SK-N-SH (cell line): ENCODE data around the gene ARL8A. TPM values are rescaled to one million over a fixed set of nuclear protein-coding genes. Genes with fewer than 3 reads are reported as not detected.

ENCODE experiments used
- CTCF ChIA-PET: fragments of 300-600, 350-600 bp; formaldehyde crosslinking; extraction: SDS; loops from one replicate; lab custom pipeline; 2021; lab: Yijun Ruan, JAX
- POLR2A ChIA-PET: fragments of 350-600 bp; sonication (Branson Sonifier 250); formaldehyde crosslinking; extraction: SDS; loops from one replicate; lab custom pipeline; 2020; ENCODE audit warnings: antibody characterized with exemption, inconsistent platforms; lab: Yijun Ruan, JAX
- DNase-seq: peaks from one replicate; pipeline ENCODE4 v3.0.0; 2012
- H2AFZ ChIP-seq: fragments of 200-600 bp; sonication (generic); 2 replicates; pipeline ENCODE4 v1.8.1; 2016; ENCODE audit warnings: antibody characterized with exemption, mild to moderate bottlenecking, low read depth
- H3F3A ChIP-seq: fragments of 200-600 bp; sonication (generic); replicated peaks from 2 replicates; pipeline ENCODE3; 2016; ENCODE audit warnings: antibody characterized with exemption, mild to moderate bottlenecking; ENCODE audit not compliant: insufficient read depth
- H3K27ac ChIP-seq, 2 experiments: fragments of 200-500 bp in 1 of 2; fragments of 200-600 bp in 1 of 2; sonication (Bioruptor generic) in 1 of 2; sonication (generic), shearing (Covaris generic) in 1 of 2; 2 replicates each; pipeline versions ENCODE4 v1.5.1 to v1.6.1; 2014 to 2016; ENCODE audit warnings: low read depth in 2 of 2, inconsistent platforms in 1 of 2, low read length in 1 of 2, mild to moderate bottlenecking in 1 of 2, mixed read lengths in 1 of 2
- H3K27me3 ChIP-seq: fragments of 200-600 bp; sonication (generic), shearing (Covaris generic); 2 replicates; pipeline ENCODE4 v1.6.1; 2016; ENCODE audit warnings: mixed run types; ENCODE audit not compliant: insufficient read depth
- H3K36me3 ChIP-seq, 2 experiments: fragments of 200-500 bp in 1 of 2; fragments of 200-600 bp in 1 of 2; sonication (Bioruptor generic) in 1 of 2; sonication (generic) in 1 of 2; replicated peaks in 1 of 2; 2 replicates each; pipeline versions ENCODE3 to v1.5.1; 2014 to 2016; ENCODE audit warnings: low read length in 1 of 2, mild to moderate bottlenecking in 1 of 2; ENCODE audit not compliant: insufficient read depth in 2 of 2, control insufficient read depth in 1 of 2
- H3K4me1 ChIP-seq, 2 experiments: fragments of 200-500 bp in 1 of 2; fragments of 200-600 bp in 1 of 2; sonication (Bioruptor generic) in 1 of 2; sonication (generic), shearing (Covaris generic) in 1 of 2; 2 replicates each; pipeline versions ENCODE4 v1.5.1 to v1.6.1; 2014 to 2016; ENCODE audit warnings: low read depth in 1 of 2, low read length in 1 of 2, mixed run types in 1 of 2; ENCODE audit not compliant: insufficient read depth in 2 of 2, control insufficient read depth in 1 of 2
- H3K4me2 ChIP-seq: fragments of 200-600 bp; sonication (generic), shearing (Covaris generic); 2 replicates; pipeline ENCODE4 v1.6.1; 2017; ENCODE audit warnings: mixed run types
- H3K4me3 ChIP-seq, 2 experiments: fragments of 200-500 bp in 1 of 2; fragments of 200-600 bp in 1 of 2; sonication (Bioruptor generic) in 1 of 2; sonication (generic), shearing (Covaris generic) in 1 of 2; 2 replicates each; pipeline versions ENCODE4 v1.5.1 to v1.8.1; 2014 to 2016; ENCODE audit warnings: low read depth in 2 of 2, inconsistent platforms in 1 of 2, low read length in 1 of 2, mild to moderate bottlenecking in 1 of 2, mixed read lengths in 1 of 2, moderate library complexity in 1 of 2
- H3K79me2 ChIP-seq: fragments of 200-600 bp; sonication (generic); 2 replicates; pipeline ENCODE4 v1.8.1; 2017; ENCODE audit warnings: mild to moderate bottlenecking; ENCODE audit not compliant: insufficient read depth
- H3K9ac ChIP-seq: fragments of 200-600 bp; sonication (generic); 2 replicates; pipeline ENCODE4 v1.6.1; 2017; ENCODE audit warnings: mixed run types
- H3K9me2 ChIP-seq: fragments of 200-600 bp; sonication (generic); 2 replicates; pipeline ENCODE4 v1.6.1; 2017; ENCODE audit warnings: mixed run types
- H3K9me3 ChIP-seq: fragments of 200-600 bp; sonication (generic); 2 replicates; pipeline ENCODE4 v1.6.1; 2017; ENCODE audit warnings: mixed run types, mild to moderate bottlenecking, moderate library complexity
- H4K20me1 ChIP-seq: fragments of 200-600 bp; sonication (generic); 2 replicates; pipeline ENCODE4 v1.6.1; 2017; ENCODE audit warnings: mild to moderate bottlenecking, mixed run types; ENCODE audit not compliant: insufficient read depth
- ELF1 ChIP-seq: IDR thresholded peaks from 2 replicates; pipeline ENCODE4 v1.4.0; 2012
- EP300 ChIP-seq, 2 experiments: IDR thresholded peaks; 2 replicates each; pipeline versions ENCODE4 v1.4.0 to v1.6.1; 2012; ENCODE audit warnings: borderline replicate concordance in 1 of 2, low read depth in 1 of 2, low read length in 1 of 2
- FOXJ3 ChIP-seq: sonication (generic); formaldehyde crosslinking; IDR thresholded peaks from 2 replicates; pipeline ENCODE4 v1.5.1; 2020; ENCODE audit warnings: mild to moderate bottlenecking, missing genetic modification reagents
- FOXM1 ChIP-seq: IDR thresholded peaks from 2 replicates; pipeline ENCODE4 v1.4.0; 2012; ENCODE audit warnings: low read depth, mild to moderate bottlenecking
- GABPA ChIP-seq: IDR thresholded peaks from 2 replicates; pipeline ENCODE4 v1.4.0; 2012; ENCODE audit warnings: low read depth, mild to moderate bottlenecking
- GATA2 ChIP-seq: sonication (generic); formaldehyde crosslinking; IDR thresholded peaks from 2 replicates; pipeline ENCODE4 v1.5.0; 2020; ENCODE audit warnings: mild to moderate bottlenecking, missing genetic modification reagents
- IRF3 ChIP-seq: fragments of 150-350 bp; IDR thresholded peaks from 2 replicates; pipeline ENCODE4 v1.6.1; 2016; ENCODE audit warnings: mild to moderate bottlenecking, low read depth, low read length
- JUND ChIP-seq: IDR thresholded peaks from 2 replicates; pipeline ENCODE4 v1.4.0; 2012
- MAX ChIP-seq: IDR thresholded peaks from 2 replicates; pipeline ENCODE4 v1.4.0; 2012; ENCODE audit warnings: low read depth
- MEF2A ChIP-seq: IDR thresholded peaks from 2 replicates; pipeline ENCODE4 v1.4.0; 2012; ENCODE audit warnings: low read depth, borderline replicate concordance
- MXI1 ChIP-seq: IDR thresholded peaks from 2 replicates; pipeline ENCODE4 v1.6.1; 2012; ENCODE audit warnings: mild to moderate bottlenecking, low read depth, low read length, improper control_type of control experiment
- NRF1 ChIP-seq: IDR thresholded peaks from 2 replicates; pipeline ENCODE4 v1.6.1; 2012; ENCODE audit warnings: low read depth, mild to moderate bottlenecking, low read length
- POLR2AphosphoS5 ChIP-seq: IDR thresholded peaks from 2 replicates; pipeline ENCODE4 v1.6.1; 2012; ENCODE audit warnings: low read depth, low read length
- RAD21 ChIP-seq: IDR thresholded peaks from 2 replicates; pipeline ENCODE4 v1.6.1; 2012; ENCODE audit warnings: mild to moderate bottlenecking, low read length
- RFX5 ChIP-seq: IDR thresholded peaks from 2 replicates; pipeline ENCODE4 v1.6.1; 2012; ENCODE audit warnings: mild to moderate bottlenecking, improper control_type of control experiment, low read length
- RXRA ChIP-seq: IDR thresholded peaks from 2 replicates; pipeline ENCODE4 v1.4.0; 2012; ENCODE audit warnings: low read depth, mild to moderate bottlenecking, borderline replicate concordance
- SIN3A ChIP-seq: IDR thresholded peaks from 2 replicates; pipeline ENCODE4 v1.6.1; 2012; ENCODE audit warnings: low read depth, mild to moderate bottlenecking, low read length, moderate library complexity, borderline replicate concordance
- SMC3 ChIP-seq: IDR thresholded peaks from 2 replicates; pipeline ENCODE4 v1.6.1; 2012; ENCODE audit warnings: low read depth, low read length, improper control_type of control experiment
- TCF12 ChIP-seq: IDR thresholded peaks from 2 replicates; pipeline ENCODE4 v1.4.0; 2012
- USF2 ChIP-seq: fragments of 150-350 bp; IDR thresholded peaks from 2 replicates; pipeline ENCODE4 v1.6.1; 2017; ENCODE audit warnings: antibody characterized with exemption, low read length, low read depth, borderline replicate concordance
- YY1 ChIP-seq: IDR thresholded peaks from 2 replicates; pipeline ENCODE4 v1.4.0; 2012; ENCODE audit warnings: low read depth, mild to moderate bottlenecking
- ZBTB33 ChIP-seq: IDR thresholded peaks from 2 replicates; pipeline ENCODE4 v1.4.0; 2012; ENCODE audit warnings: low read depth, borderline replicate concordance
- WGBS: methylation state at CpG from one replicate; pipeline ENCODE4 v1.1.6; 2017; ENCODE audit warnings: low lambda C conversion rate; 5-methylcytosine and 5-hydroxymethylcytosine counted together
- polyA plus RNA-seq, 3 experiments: library from polyadenylated mRNA; depleted of rRNA; stranded (reverse); fragments of >200 nt; gene quantifications; 2 replicates each; pipeline ENCODE4 v1.2.3, GENCODE V29; 2012

The ARL8A gene
- polyA plus RNA-seq, 1 of the 3 experiments (the other 2 are of a cell fraction), result 66.9 TPM

- no peak for TF ChIP-seq IRF3
- no peak for TF ChIP-seq RFX5
- TF ChIP-seq EP300 (IDR thresholded peaks at IDR 0.05; ENCODE audit: borderline replicate concordance in 1 of 2, low read depth in 1 of 2, low read length in 1 of 2), result no peak
- no peak for TF ChIP-seq SMC3
- TF ChIP-seq RAD21, result no peak
- no peak for TF ChIP-seq FOXJ3 (CRISPR knock-in tag)
- TF ChIP-seq SIN3A, result no peak
- TF ChIP-seq USF2, result no peak
- TF ChIP-seq ZBTB33, result no peak
Measured at GRCh38 chr1:202179828-202180750, 35.6 kb upstream of the ARL8A start (continued).

GRCh38 chr1:202176949-202177927 is 32.7 kb upstream of the ARL8A start:
- Histone ChIP-seq H3K9ac (no peak overlapping the region), H3F3A (no peaks in the 10 kb centered on the region), H4K20me1 (no peaks in the 10 kb centered on the region), H3K27me3 (peaks cover 12% of the 10 kb centered on the region; the same call in 1 of the 2 replicates), H3K4me3 (no peak overlapping the region), H3K36me3 (no peaks in the 10 kb centered on the region), H3K4me2 (no peak overlapping the region), H3K9me2 (no peaks in the 10 kb centered on the region), H3K79me2 (no peaks in the 10 kb centered on the region), H3K9me3 (no peaks in the 10 kb centered on the region), H2AFZ (no peak overlapping the region), H3K4me1 (no peaks in the 10 kb centered on the region; a peak in 1 of 4 replicates), H3K27ac (no peak overlapping the region)
- 64% methylated on average over 10 of the region's 29 CpGs for WGBS
- DNase-seq, result no peak
- ChIA-PET CTCF (interaction anchor here (0.9 to 1.8 kb wide), 6 partner anchors 8 to 167 kb away, joined by 3 to 5 read pairs (median 4); partner anchors contain the start of gene LGR6), POLR2A (no interaction called here)
- TF ChIP-seq JUND, result no peak
- TF ChIP-seq POLR2AphosphoS5, result no peak
- TF ChIP-seq MEF2A, result no peak
- TF ChIP-seq YY1, result no peak
- TF ChIP-seq TCF12, result no peak
- no peak for TF ChIP-seq GATA2 (CRISPR knock-in tag)
- no peak for TF ChIP-seq SMC3
- no peak for TF ChIP-seq IRF3
- TF ChIP-seq MAX, result no peak
- TF ChIP-seq FOXM1, result no peak
- no peak for TF ChIP-seq RXRA
- TF ChIP-seq MXI1, result no peak
- TF ChIP-seq GABPA, result no peak
- TF ChIP-seq NRF1, result no peak
- TF ChIP-seq ELF1, result no peak
- no peak for TF ChIP-seq FOXJ3 (CRISPR knock-in tag)
